ENCODE measurements around the gene KCNMA1. TPM values are rescaled to one million over a fixed set of nuclear protein-coding genes. Genes with fewer than 3 reads are reported as not detected.

Gene KCNMA1
- polyA plus RNA-seq, 1 donor = 15.2 TPM

GRCh38 chr10:77261146-77261545 is 376.5 kb downstream of the KCNMA1 start:
- DNase-seq = no peak

- no peak for DNase-seq
Measured at GRCh38 chr10:77259171-77259874, 378.3 kb downstream of the KCNMA1 start.

- no peak for DNase-seq
Measured at GRCh38 chr10:77256346-77256745, 381.3 kb downstream of the KCNMA1 start.

GRCh38 chr10:77253556-77254064 is 384.0 kb downstream of the KCNMA1 start:
- DNase-seq = no peak

- no peak for DNase-seq
Measured at GRCh38 chr10:77253147-77253545, 384.5 kb downstream of the KCNMA1 start.

- DNase-seq = no peak
Measured at GRCh38 chr10:77252380-77253146, 385.0 kb downstream of the KCNMA1 start.

- DNase-seq = no peak
Measured at GRCh38 chr10:77251297-77252013, 386.2 kb downstream of the KCNMA1 start.

- no peak for DNase-seq
Measured at GRCh38 chr10:77249901-77250459, 387.6 kb downstream of the KCNMA1 start.

- DNase-seq = no peak
Measured at GRCh38 chr10:77248104-77248790, 389.4 kb downstream of the KCNMA1 start.

GRCh38 chr10:77247031-77247990 is 390.3 kb downstream of the KCNMA1 start:
- no peak for DNase-seq

- no peak for DNase-seq
Measured at GRCh38 chr10:77245953-77246352, 391.7 kb downstream of the KCNMA1 start.

- DNase-seq = no peak
Measured at GRCh38 chr10:77244746-77245145, 392.9 kb downstream of the KCNMA1 start.

- DNase-seq = no peak
Measured at GRCh38 chr10:77244286-77244685, 393.3 kb downstream of the KCNMA1 start.

GRCh38 chr10:77241350-77241725 is 396.3 kb downstream of the KCNMA1 start:
- no peak for DNase-seq

- no peak for DNase-seq
Measured at GRCh38 chr10:77240706-77241349, 396.8 kb downstream of the KCNMA1 start.

GRCh38 chr10:77240041-77240652 is 397.5 kb downstream of the KCNMA1 start:
- DNase-seq = no peak

GRCh38 chr10:77237120-77237519 is 400.5 kb downstream of the KCNMA1 start:
- no peak for DNase-seq

- no peak for DNase-seq
Measured at GRCh38 chr10:77236700-77237099, 400.9 kb downstream of the KCNMA1 start.

- no peak for DNase-seq
Measured at GRCh38 chr10:77236029-77236428, 401.6 kb downstream of the KCNMA1 start.

- no peak for DNase-seq
Measured at GRCh38 chr10:77234599-77234998, 403.0 kb downstream of the KCNMA1 start.

Data from hindlimb muscle (tissue), 1 donor.